ENCODE measurements around the gene MAS1L.

MAS1L gene

DNA sequence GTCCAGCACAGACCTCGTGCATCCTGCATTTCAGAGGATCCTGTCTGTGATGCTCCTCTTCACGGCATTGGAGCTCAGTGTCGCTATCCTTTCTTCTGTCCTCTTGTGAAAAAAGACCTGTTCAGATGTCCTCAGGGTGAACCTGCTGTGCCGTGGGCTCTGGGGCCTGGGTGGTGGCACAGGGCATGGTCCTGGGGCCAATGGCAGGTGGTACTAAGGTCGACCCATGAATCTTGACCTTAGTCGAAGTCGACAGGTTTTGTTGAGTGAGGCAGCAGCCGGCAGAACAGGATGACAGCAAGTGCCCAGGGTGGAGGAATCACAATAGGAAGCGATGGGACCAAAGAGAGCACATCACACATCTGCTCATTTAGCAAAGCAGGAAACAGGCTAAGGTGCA is 22.0 kb upstream of the MAS1L start:
- DNase-seq, result no peak

- no peak for DNase-seq
Observed at GRCh38 chr6:29509239-29509638, 21.5 kb upstream of the MAS1L start.

DNA sequence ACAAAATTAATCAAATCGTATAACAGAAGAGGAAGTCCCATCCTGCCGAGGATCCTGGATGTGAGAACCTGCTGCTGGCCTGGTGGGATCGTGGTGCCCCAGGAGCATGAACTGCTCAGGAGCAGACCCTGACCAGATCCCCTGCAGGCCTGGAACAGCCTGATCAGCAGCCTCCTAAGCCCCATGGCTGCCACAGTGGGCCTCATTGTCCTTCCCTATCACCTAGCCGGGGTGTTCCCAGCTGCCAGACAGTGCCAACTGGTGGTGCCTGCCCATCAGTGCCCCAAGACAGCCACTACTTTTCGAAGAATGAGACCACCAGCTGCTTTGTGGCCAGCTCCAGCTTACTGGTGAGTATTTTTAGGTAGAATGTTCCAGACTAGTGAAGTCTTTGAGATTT is 19.6 kb upstream of the MAS1L start:
- DNase-seq, result no peak

DNA sequence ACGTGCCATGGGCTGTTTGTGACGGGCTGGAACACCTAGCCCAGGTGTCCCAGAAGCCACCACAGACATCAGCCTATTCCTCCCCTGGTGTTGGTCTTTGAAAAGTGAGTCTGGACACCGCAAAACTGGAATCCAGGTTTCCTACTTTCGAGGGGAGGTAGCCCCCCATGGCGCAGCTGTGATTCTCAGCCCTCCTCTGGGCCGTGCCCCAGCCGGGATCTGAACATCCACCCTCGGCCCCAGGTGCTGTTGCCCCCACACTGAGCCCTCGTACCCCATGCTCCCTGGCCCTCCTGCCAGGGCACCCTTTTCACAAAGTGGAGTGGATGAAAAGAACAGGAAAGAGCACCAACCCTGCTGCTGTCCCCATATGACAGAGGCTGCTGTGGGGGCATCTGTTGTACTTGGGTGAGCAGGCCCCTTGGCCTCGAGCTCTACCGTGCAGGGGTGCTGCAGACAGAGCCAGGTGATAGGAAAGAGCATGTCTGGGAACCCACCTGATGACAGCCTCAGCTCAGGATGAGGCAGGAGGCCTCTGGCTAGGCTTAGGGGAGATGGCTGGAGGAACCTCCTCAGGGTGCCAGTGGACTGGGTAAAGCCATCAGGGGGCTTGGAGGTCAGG is 18.8 kb upstream of the MAS1L start:
- no peak for DNase-seq

GRCh38 chr6:29505808-29506207 is 18.1 kb upstream of the MAS1L start:
- no peak for DNase-seq

DNA sequence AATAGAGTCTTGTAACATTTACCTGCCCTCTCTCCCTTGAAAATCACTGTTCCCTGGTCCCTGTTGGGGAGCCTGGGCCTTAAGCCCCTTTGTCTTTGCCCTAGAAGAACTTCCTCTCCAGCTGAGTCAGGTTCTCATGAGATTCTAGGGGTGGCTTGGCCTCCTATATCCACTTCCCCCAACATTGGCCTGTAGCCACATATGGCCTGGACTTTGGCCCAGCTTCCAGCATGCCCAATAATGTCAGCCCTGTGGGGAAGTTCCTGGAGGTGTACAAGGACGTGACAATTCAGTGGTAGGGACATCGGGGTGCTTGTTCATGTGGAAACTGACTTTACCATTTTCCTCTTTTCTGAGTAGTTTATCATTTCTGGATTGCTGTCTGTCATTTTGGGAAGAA is 17.2 kb upstream of the MAS1L start:
- DNase-seq, result no peak

DNA sequence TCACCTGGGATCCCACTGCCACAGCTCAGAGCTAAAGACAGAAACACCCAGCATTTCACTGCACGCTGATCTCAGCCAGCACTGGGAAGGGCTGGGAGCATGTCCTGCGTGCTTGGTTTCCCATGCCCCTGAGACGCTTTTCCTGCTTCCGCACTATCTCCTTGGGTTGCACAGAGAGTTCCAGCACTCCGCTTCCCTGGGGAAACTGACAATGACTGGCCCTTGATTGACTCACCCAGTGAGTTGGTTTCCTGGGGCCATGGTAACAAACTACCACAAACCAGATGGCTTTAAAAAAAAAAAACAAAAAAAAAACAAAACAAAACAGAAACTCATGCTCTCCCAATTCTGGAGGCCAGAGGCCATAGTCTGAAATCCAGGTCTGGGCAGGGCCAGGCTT is 14.8 kb upstream of the MAS1L start:
- DNase-seq, result no peak

- no peak for DNase-seq
Observed at GRCh38 chr6:29502181-29502580, 14.4 kb upstream of the MAS1L start.

DNA sequence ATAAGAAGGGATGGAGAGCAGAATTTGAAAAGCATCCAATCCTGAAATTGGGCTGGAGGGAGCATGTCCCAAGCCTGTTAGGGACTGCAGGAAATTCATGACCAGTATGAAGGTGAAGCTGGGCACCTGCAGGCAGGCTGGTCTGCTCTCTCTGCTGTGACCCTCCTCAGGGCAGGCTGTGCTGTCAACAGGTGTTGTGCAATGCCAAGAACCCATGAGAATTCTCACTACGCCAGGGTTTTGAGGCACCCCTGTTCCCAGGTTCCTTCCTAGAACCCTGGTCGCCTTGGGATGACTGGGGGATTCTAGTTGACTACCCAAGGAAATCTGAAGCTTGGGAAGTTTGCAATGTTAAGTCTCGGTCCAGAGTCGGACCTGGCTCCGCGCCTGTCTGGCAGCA is 13.3 kb upstream of the MAS1L start:
- no peak for DNase-seq

DNA sequence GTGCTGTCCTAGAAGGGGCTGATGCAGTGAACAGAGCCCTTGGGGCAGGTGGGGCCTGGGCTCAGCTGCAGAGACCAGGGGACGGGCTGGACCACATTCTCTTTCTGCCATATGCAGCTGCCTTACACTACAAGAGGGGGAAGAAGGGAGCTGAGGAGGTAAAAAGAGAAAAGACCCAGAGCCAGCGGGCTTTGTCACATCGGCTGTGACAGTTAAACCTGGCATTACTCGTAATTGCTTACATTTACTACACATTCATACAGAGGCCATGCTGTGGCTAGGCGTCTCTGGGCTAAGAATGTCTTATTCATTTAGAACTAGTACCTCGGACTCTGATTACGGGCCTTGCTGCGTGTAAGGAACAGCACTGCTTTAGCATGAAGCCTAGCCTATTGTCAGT is 12.8 kb upstream of the MAS1L start:
- DNase-seq, result no peak

DNA sequence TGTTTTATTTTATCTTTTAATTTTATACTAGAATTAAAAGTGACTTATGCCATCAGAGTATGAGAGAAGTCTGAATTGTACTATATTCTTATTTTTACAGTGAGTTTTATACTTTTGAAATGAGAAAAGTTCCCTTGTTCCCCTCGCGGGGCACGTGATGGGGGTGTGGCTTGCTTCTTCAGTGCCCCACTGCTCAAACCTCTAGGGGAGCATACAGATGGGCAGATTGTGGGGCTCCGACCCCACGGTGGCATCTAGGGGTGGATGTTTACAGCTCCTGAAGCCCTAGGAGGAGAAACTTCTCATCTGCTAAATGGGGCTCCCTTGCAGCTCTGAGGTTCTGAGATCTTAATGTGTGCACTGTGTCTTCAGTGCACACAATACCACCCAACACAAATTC is 11.9 kb upstream of the MAS1L start:
- DNase-seq, result no peak

DNA sequence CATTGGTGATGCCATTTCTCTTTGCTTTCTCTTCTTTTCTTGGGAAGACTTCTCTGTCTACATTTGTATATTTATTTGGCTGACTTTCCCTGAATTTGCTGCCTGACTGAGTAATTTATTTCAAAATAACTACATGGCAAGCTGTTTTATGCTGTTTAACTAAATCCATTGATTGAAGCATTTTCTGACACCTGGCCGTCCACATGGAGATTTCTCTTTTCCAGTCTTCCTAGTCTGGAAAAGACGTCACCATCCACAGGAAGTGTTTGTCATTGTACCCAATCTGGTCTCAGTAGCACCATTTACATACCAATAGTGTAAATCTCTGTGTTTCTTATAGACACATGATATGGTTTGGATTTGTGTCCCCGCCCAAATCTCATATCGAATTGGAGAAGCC is 9.2 kb upstream of the MAS1L start:
- no peak for DNase-seq

DNA sequence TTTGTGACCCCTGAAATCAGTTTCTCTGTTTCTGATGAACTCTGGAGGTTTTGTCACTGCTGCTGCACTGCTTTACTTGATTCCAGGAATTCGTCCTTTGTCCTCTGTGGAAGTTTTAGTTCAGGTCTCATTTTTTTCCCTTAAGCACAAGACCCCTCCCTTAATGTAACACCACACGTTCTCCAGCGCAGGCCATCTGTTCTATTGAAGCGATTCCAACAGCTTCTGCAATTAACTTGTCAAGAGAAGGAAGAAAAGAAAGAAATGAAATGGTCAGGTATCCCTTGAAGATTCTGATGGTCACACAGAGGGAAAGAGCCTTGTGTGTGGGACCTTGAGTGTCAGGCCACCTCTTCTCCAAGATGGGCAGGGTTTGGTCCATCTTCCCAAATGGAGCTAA is 7.8 kb upstream of the MAS1L start:
- no peak for DNase-seq

GRCh38 chr6:29494131-29494530 is 6.4 kb upstream of the MAS1L start:
- no peak for DNase-seq

DNA sequence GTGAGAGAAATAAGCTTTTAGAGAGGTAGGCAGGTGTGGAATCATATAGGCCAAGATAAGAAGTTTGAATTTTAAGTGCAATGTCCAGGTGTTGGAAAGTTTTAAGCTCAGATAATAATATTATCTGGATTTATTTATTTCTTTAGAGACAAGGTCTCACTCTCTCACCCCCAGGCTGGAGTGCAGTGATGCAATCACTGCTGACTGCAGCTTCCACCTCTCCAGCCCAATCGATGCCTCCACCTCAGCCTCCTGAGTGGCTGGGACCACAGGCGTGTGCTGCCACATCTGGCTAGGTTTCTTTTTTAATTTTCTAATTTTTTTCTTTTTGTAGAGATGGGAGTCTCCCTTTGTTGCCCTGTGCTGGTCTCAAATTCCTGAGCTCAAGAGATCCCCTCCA is 5.5 kb upstream of the MAS1L start:
- no peak for DNase-seq

DNA sequence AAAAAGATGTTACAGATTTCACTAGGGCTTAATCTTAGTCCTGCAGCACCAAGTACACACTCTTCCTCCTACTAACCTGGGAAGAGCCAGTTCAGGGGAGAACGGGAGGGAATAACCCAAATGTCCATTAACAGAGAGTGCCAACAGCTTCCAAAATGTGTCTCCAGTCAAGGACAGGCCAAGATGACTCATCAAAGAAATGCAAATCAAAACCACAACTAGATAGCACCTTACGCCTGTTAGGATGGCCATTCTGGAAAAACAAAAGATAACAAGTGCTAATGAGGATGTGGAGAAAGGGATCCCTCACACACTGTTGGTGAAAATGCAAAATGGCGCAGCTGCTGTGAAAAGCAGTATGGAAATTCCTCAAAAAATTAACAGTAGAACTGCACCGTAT is 3.8 kb upstream of the MAS1L start:
- no peak for DNase-seq

DNA sequence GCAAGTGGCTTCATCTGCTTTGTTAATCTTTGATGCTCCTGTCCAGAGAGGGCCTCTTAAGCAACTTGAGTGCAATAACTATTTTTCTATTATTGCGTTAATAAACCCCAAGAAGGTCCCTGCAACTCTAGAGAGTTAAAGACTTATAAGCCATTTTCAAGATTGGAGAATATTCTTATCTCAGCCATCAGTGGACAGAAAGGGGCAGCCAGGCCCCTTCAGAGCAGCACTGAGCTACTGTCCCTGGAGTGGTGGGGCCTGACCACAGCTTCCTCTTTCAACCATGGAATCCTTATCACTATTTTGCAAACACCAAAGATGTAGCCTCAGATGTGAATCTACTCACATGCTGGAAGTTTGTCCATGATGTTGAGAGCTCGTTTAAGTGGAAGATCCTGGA is 2.8 kb upstream of the MAS1L start:
- no peak for DNase-seq

GRCh38 chr6:29490055-29490454 is 2.3 kb upstream of the MAS1L start:
- DNase-seq, result no peak

DNA sequence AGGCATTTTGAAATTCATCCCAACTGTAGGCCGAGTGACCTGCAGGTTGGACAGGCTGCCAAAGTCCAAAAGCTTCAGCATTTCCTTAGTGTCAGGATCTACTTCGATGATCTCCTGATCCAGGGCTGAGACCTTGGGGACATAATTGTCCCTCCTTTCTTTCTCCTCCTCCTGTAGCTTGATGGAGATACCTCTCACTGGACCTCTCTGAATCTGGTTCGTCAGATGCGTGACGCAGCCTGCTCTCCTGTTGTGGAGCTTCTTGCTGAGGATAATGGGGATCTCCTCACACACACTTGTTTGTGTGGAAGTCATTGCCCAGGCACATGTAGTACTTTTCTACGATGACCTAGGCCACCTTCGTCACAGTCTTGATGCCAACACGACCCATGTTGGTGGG is 1.5 kb upstream of the MAS1L start:
- no peak for DNase-seq

DNA sequence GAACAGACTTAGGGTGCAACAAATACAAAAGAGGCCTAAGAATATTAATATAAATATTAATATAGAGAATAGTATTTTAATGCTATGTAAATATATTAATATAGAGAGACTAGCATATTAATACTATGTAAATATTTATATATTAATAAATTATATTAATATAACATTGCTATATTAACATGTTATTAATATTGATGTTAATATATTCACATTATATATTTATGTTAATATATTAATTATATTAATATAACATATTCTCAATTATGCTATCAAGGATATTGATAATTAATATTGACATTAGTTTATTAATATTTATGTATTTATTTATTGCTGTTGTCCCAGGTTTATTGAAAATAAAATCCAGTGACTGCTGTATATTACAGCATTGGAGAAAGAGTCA is 1.1 kb upstream of the MAS1L start:
- DNase-seq, result no peak

GRCh38 chr6:29487131-29487530 is 625 bp downstream of the MAS1L start:
- no peak for DNase-seq

GRCh38 chr6:29486577-29486976 is 1.2 kb downstream of the MAS1L start:
- DNase-seq, result no peak

GRCh38 chr6:29483735-29484134 is 4.0 kb downstream of the MAS1L start:
- no peak for DNase-seq

DNA sequence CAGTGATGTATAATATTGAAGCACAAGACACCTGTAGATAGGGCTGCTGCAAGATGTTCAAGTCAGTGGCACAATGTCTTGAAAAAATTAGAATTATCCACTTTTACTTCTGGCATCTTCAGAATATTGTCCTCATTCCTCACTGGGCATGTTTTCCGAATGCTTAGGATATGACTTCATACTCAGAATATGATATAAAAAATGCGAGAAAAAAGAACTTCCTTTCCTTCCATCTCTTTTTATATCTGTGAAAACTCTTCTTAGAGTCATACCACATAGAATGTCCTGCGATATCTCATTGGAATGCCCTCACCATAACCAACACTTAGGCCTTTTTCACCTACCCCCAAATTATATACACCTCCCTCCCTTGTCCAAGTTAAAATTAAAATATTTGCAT is 4.6 kb downstream of the MAS1L start:
- no peak for DNase-seq

GRCh38 chr6:29479560-29479959 is 8.2 kb downstream of the MAS1L start:
- no peak for DNase-seq

GRCh38 chr6:29478740-29479139 is 9.0 kb downstream of the MAS1L start:
- no peak for DNase-seq

All from fibroblast of upper back skin (primary cell).